ENCODE data around the gene EGFL7. TPM values are rescaled to one million over a fixed set of nuclear protein-coding genes. Genes with fewer than 3 reads are reported as not detected.

The EGFL7 gene
- total and polyA plus RNA-seq, 10 donors, result 132 to 522 (median 187) TPM

DNA sequence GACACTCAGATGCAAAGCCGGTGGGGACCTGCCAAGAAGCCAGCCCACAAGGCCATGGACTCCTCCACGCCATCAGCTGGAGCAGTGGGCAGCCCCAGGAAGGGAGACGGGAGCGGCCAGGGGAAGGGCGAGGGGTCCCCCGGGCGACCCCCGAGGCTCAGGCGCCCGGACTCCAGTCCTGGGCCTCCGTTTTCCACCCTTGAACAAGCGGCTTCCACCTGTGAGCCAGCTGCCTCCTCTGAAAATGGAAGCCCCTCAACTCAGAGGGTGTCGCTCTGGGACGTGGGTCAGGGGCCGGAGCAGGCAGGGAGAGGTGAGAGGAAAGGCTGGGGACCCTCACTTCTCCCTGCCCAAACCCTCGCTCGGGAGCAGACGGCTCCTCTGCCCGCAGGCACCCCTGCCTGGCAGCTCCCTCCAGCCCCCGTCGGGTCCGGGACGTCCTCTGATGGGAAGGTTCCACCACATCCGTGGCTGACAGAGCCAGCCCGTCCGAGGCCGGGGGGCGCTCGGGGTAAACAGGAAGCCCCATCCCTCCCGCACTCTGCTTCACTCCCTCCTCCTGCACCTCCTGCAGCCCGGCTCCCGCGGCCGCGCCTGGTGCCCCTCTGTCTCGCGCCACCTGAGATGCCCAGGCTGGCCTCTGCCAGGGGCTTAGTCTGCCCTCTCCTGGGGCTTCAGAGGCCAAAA is 3.7 kb upstream of the EGFL7 start:
- H3K4me3 ChIP-seq, result peak overlapping the region in 7 of 8 donors; percentile 29 to 84 (median 58)
- peaks cover 18 to 84% (median 52%) of the 10 kb centered on the region in 6 donors for H3K4me1 ChIP-seq
- peak; percentile 79 for DNase-seq
- H3K27ac ChIP-seq, result peak overlapping the region; percentile 28 to 90 (median 84)
- intact Hi-C loops (cut with DNase I; ENCODE audit: low total_unique reads), result no loop called here
- peaks cover 0 to 3% (median 0%) of the 10 kb centered on the region in 6 donors for H3K36me3 ChIP-seq
- WGBS, 5 donors, result 4 to 13% (median 9%) methylated on average over 29 to 37 of the region's 37 CpGs
- H3K27me3 ChIP-seq (replicated peaks in 1 of 7), result peaks cover 0 to 100% (median 70%) of the 10 kb centered on the region in 7 donors
- no peaks in the 10 kb centered on the region for H3K9me3 ChIP-seq
- TF ChIP-seq POLR2A (IDR thresholded peaks at IDR 0.05), result no peak
- TF ChIP-seq, protein P1, sequence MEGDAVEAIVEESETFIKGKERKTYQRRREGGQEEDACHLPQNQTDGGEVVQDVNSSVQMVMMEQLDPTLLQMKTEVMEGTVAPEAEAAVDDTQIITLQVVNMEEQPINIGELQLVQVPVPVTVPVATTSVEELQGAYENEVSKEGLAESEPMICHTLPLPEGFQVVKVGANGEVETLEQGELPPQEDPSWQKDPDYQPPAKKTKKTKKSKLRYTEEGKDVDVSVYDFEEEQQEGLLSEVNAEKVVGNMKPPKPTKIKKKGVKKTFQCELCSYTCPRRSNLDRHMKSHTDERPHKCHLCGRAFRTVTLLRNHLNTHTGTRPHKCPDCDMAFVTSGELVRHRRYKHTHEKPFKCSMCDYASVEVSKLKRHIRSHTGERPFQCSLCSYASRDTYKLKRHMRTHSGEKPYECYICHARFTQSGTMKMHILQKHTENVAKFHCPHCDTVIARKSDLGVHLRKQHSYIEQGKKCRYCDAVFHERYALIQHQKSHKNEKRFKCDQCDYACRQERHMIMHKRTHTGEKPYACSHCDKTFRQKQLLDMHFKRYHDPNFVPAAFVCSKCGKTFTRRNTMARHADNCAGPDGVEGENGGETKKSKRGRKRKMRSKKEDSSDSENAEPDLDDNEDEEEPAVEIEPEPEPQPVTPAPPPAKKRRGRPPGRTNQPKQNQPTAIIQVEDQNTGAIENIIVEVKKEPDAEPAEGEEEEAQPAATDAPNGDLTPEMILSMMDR (IDR thresholded peaks at IDR 0.05 in 8 of 11, conservative IDR thresholded peaks at IDR 0.05 in 3 of 11), result no peak
- peak in 1 of 3 donors; percentile 70 for TF ChIP-seq POLR2AphosphoS5 (IDR thresholded peaks at IDR 0.05)

DNA sequence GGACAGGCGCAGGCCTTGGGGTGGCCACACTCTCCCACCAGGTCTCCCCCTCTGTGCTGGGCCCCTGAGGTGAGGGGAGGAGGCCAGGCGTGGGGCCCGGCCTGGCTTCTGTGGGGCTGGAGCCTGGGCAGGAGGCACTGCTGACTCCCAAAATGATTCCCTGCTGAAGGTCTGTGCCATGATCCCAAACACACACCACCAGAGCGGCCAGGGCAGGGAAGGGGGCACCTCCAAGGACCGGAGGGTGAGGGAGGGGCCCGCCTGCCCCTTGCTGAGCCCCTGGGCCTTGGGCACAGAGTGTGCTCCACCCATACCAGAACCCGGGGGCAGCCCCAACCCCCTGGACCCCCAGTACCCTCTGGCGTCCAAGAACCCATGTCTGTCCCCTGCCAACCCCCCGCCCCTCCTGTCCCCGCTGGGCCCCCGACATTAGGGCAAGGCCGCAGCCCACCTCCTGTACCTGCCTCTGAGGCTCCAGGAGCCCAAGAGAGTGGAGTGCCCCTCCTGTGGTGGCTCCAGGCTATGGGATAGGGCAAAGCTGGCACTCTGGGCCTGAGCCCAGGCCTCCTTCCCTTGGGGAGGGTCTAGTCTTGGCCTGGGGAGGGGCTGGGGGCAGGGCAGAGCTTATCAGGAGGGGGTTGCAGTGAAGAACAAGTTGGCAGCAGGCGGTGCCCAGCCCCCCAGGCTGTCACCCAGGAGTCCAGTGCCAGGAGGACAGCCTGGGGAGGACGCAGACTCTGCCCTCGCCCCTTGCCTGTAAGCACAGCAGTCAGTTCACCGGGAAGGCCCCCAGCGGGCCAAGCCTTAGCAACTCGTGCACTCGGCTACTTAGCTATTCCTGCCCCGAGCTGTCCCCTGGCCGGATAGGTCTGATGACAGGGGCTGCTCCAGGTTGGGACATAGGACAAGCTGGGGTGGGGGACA is 2.6 kb upstream of the EGFL7 start:
- DNase-seq, result peak; percentile 61
- Histone ChIP-seq H3K4me1 (peaks cover 15 to 79% (median 51%) of the 10 kb centered on the region in 6 donors), H3K27ac (peak overlapping the region; percentile 57 to 90 (median 84)), H3K36me3 (peaks cover 0 to 14% (median 3%) of the 10 kb centered on the region in 6 donors), H3K4me3 (peak overlapping the region in 7 of 8 donors; percentile 29 to 84 (median 58)), H3K27me3 (replicated peaks in 1 of 7) (peaks cover 0 to 100% (median 76%) of the 10 kb centered on the region in 7 donors), H3K9me3 (no peaks in the 10 kb centered on the region)
- WGBS, 5 donors, result 24 to 44% (median 29%) methylated on average over 4 to 21 of the region's 21 CpGs
- peak in 1 of 3 donors; percentile 12 for TF ChIP-seq POLR2AphosphoS5 (IDR thresholded peaks at IDR 0.05)
- TF ChIP-seq, protein P1 (IDR thresholded peaks at IDR 0.05 in 8 of 11, conservative IDR thresholded peaks at IDR 0.05 in 3 of 11), result no peak
- TF ChIP-seq POLR2A (IDR thresholded peaks at IDR 0.05), result no peak
- intact Hi-C loops (cut with DNase I; ENCODE audit: low total_unique reads), result no loop called here

DNA sequence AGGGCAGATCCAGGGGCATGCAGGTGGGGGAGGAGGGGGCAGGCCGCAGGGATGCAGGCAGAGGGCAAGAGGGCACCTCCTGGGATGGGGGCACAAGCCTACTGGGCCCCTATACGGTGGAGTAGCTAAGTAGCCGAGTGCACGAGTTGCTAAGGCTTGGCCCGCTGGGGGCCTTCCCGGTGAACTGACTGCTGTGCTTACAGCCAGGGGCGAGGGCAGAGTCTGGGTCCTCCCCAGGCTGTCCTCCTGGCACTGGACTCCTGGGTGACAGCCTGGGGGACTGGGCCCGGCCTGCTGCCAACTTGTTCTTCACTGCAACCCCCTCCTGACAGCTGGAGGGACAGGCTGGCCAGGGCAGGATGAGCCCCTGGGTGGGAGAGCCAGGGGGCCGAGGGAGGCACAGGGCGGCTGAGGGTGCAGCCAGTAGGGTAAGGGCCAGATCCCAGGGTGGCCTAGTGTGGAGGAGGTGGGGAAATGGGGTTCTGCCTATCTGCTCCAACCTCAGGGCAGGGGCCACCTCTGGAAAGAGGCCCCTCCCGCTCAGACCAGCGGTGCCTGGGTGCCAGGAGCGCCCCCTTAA is 1.7 kb upstream of the EGFL7 start:
- Histone ChIP-seq H3K36me3 (peaks cover 0 to 17% (median 5%) of the 10 kb centered on the region in 6 donors), H3K27ac (peak overlapping the region; percentile 57 to 90 (median 84)), H3K4me1 (peaks cover 11 to 74% (median 45%) of the 10 kb centered on the region in 6 donors), H3K9me3 (no peaks in the 10 kb centered on the region), H3K27me3 (replicated peaks in 1 of 7) (peaks cover 0 to 96% (median 72%) of the 10 kb centered on the region in 7 donors), H3K4me3 (peak overlapping the region in 6 of 8 donors; percentile 54 to 84 (median 64))
- TF ChIP-seq POLR2AphosphoS5 (IDR thresholded peaks at IDR 0.05) (peak in 1 of 3 donors; percentile 5), POLR2A (IDR thresholded peaks at IDR 0.05) (no peak)
- TF ChIP-seq, protein P1 (IDR thresholded peaks at IDR 0.05 in 8 of 11, conservative IDR thresholded peaks at IDR 0.05 in 3 of 11), result no peak
- no peak for DNase-seq
- intact Hi-C loops (cut with DNase I; ENCODE audit: low total_unique reads), result no loop called here
- 25 to 34% (median 32%) methylated on average over 7 to 13 of the region's 13 CpGs for WGBS, 5 donors
